Measurements from ENCODE around the gene GADD45B.

DNA sequence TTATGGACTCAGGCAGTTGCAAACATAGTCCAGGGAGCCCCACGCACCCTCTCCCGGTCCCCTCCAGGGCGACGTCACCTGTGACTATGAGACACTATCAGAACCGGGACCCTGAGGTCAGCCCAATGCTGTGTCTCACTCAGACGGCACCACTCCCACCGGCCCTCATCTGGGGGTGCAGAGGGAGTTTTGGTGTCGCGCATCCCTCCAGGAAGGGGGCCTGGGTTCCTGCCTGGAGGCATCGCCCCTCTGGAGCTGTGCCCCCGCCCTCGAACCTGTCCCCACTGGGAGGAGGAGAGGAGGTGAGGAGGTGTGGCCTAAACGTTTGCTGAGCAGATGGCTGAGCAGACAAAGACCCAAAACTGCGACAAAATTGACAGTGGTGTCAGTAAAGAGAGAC is 51.2 kb downstream of the GADD45B start:
- TF ChIP-seq, protein P1, sequence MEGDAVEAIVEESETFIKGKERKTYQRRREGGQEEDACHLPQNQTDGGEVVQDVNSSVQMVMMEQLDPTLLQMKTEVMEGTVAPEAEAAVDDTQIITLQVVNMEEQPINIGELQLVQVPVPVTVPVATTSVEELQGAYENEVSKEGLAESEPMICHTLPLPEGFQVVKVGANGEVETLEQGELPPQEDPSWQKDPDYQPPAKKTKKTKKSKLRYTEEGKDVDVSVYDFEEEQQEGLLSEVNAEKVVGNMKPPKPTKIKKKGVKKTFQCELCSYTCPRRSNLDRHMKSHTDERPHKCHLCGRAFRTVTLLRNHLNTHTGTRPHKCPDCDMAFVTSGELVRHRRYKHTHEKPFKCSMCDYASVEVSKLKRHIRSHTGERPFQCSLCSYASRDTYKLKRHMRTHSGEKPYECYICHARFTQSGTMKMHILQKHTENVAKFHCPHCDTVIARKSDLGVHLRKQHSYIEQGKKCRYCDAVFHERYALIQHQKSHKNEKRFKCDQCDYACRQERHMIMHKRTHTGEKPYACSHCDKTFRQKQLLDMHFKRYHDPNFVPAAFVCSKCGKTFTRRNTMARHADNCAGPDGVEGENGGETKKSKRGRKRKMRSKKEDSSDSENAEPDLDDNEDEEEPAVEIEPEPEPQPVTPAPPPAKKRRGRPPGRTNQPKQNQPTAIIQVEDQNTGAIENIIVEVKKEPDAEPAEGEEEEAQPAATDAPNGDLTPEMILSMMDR (IDR thresholded peaks at IDR 0.05), result no peak
- no peak for TF ChIP-seq POLR2AphosphoS5 (IDR thresholded peaks at IDR 0.05; ENCODE audit: low read depth, low read length)
- TF ChIP-seq TCF7L2 (IDR thresholded peaks at IDR 0.05; ENCODE audit: low read depth, low read length), result no peak
- TF ChIP-seq, protein P2, sequence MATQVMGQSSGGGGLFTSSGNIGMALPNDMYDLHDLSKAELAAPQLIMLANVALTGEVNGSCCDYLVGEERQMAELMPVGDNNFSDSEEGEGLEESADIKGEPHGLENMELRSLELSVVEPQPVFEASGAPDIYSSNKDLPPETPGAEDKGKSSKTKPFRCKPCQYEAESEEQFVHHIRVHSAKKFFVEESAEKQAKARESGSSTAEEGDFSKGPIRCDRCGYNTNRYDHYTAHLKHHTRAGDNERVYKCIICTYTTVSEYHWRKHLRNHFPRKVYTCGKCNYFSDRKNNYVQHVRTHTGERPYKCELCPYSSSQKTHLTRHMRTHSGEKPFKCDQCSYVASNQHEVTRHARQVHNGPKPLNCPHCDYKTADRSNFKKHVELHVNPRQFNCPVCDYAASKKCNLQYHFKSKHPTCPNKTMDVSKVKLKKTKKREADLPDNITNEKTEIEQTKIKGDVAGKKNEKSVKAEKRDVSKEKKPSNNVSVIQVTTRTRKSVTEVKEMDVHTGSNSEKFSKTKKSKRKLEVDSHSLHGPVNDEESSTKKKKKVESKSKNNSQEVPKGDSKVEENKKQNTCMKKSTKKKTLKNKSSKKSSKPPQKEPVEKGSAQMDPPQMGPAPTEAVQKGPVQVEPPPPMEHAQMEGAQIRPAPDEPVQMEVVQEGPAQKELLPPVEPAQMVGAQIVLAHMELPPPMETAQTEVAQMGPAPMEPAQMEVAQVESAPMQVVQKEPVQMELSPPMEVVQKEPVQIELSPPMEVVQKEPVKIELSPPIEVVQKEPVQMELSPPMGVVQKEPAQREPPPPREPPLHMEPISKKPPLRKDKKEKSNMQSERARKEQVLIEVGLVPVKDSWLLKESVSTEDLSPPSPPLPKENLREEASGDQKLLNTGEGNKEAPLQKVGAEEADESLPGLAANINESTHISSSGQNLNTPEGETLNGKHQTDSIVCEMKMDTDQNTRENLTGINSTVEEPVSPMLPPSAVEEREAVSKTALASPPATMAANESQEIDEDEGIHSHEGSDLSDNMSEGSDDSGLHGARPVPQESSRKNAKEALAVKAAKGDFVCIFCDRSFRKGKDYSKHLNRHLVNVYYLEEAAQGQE (IDR thresholded peaks at IDR 0.05; ENCODE audit: insufficient read depth in 1 of 2, low read depth in 2 of 2, low read length in 1 of 2), result no peak

All from Panc1 (cell line).